ENCODE measurements around the gene SHOX.

The SHOX gene

DNA sequence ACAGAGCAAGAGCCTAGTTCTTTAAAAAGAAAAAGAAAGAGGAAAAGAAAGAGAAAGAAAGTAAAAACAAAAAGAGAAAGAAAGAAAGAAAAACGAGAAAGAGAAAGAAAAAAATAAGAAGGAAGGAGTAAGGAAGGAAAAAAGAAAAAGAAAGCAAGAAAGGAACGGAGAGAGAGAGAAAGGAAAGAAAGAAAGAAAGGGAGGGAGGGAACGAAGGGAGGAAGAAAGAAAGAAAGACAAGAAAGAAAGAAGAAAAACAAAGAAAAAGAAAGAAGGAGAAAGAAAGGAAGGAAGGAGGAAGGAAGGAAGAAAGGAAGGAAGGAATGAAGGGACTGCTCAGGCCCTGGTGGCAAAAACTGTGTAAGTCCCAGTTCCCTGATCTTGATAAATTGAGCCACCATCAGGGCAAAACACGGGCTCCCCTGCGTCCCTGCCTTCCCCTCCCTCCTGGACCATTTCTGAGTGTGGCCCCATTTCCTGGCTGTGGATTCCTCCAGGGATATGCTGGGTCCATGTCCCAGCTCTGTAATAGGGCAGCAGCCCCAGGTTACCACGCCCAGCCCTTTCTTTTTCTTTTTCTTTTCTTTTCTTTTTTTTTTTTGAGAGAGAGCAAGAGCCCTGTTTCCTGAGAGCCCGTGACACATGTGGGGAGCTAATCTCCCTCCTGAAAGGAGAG lies 44.8 kb downstream of the SHOX start:
- no peak for DNase-seq

DNA sequence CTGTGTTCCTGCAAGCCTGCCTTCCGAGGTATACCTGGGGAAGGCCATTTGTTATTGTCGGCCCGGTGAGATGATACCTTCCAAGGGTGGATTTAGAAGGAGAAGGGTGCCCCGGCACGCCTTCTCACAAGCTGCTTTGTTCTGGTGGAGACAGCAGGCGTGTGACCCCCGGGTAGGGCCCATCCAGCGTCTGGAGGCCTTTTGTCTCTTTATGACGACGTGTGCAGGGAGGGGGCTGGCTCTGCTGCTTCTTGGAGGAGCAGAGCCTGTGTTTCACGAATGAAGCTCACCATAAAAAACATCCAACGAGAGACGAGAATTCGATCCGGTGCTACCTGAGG lies 45.3 kb downstream of the SHOX start:
- no peak for DNase-seq

DNA sequence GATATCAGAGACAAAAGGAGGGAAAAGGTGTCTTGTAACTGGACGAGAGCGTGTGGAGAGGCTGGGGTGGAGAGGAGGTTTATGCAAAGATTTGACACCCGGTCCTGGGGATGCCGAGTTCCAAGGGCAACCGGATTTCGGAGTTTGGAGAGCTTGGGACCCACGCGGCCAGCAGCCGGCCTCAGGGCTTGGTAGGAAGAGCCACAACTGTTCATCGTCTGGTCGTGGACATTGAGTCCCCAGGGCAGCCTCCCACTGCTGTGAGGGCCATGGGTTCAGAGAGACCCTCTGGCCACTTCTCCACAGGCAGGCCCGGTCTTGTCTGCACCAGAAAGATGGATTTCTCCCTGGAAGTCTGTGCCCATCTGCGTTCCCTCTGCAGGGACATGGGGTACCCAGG lies 46.8 kb downstream of the SHOX start:
- no peak for DNase-seq

DNA sequence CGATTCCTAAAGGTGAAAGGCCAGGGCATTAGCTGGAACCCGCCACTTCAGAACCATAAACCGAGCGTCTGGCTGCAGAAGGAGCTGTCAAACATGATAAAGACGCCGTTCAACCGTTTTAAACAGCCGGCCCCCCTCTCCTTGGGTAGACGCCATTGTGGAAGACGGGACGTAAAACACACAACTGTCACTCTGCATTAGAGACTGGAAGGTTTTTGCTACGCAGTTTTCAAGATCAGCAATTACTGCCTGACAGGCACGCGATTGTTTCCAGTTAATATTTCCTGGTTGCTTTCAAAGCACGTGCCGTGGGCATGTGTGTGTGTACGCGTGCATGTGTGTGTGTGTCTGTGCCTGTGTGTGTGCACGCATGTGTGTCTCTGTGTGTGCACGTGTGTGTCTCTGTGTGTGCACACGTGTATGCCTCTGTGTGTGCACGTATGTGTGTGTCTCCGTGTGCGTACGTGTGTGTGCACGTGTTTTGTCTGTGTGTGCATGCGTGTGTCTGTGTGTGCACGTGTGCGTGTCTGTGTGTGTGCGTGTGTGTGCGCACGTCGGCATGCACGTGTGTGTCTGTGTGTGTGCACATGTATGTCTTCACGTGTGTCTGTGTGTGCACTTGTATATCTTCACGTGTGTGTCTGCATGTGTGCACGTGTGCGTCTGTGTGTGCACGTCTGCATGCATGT lies 48.8 kb downstream of the SHOX start:
- no peak for DNase-seq

DNA sequence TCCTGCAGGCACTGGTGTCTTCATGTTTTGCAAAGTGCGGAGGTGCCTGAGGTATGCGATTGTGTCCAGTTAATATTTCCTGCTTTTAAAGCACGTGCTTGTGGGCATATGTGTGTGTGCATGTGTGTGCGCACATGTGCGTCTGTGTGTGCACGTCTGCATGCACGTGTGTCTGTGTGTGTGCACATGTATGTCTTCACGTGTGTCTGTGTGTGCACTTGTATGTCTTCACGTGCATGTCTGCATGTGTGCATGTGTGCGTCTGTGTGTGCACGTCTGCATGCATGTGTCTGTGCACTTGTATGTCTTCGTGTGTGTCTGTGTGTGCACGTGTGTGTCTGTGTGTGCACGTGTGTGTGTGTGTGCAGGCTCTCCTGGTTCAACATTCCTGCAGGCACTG lies 49.5 kb downstream of the SHOX start:
- no peak for DNase-seq

DNA sequence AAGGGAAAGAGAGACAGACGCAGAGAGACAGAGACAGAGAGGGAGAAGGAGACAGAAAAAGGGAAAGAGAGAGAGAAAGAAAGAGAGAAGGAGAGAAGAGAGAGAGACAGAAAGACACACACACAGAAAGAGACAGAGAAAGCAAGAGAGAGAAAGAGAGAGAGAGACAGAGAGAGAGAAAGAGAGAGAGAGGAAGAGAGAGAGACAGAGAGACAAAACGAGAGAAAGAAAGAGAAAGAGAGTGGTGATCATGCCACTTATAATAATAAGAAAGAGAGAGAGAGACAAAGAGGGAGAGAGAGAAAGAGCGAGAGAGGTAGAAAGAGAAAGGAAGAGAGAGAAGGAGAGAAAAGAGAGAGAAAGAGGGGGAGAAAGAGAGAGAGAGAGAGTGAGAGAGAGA lies 51.4 kb downstream of the SHOX start:
- no peak for DNase-seq

DNA sequence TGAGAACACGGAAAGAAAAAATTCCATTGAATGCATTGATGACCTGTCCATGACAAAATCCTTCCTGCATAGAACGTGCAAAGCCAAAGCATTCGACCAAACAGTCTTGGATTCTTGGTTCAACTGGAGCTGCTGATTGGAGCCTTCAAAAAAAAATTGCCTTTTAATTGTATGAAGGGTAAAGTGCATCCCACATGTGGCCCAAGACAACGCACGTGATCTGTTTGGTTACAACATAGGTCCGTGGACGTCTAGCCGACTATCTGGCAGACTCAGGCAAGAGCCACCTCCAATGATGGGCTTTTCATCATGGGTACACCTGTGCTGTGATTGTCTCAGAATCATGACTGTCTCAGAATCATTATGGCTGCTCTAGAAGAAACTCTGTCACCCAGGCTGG lies 52.3 kb downstream of the SHOX start:
- no peak for DNase-seq

DNA sequence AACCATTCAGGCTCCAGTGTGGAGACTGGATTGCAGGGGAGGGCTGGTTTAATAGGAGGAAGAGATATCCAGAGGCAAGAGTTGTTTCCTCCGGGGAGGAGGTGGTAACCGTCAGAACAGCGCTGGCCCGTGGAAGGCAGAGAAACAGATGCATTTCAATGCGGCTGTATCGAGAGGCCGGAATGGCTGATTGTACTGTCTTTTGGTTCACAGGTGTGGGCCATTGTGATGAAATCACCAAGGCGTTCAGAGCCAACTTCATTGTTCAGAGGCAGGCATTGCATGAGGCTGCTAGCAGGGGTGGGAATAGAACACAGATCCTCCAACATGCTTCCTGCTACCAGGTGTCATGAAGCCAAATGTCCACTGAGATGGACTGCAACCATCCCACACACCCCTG lies 53.0 kb downstream of the SHOX start:
- DNase-seq, result no peak

DNA sequence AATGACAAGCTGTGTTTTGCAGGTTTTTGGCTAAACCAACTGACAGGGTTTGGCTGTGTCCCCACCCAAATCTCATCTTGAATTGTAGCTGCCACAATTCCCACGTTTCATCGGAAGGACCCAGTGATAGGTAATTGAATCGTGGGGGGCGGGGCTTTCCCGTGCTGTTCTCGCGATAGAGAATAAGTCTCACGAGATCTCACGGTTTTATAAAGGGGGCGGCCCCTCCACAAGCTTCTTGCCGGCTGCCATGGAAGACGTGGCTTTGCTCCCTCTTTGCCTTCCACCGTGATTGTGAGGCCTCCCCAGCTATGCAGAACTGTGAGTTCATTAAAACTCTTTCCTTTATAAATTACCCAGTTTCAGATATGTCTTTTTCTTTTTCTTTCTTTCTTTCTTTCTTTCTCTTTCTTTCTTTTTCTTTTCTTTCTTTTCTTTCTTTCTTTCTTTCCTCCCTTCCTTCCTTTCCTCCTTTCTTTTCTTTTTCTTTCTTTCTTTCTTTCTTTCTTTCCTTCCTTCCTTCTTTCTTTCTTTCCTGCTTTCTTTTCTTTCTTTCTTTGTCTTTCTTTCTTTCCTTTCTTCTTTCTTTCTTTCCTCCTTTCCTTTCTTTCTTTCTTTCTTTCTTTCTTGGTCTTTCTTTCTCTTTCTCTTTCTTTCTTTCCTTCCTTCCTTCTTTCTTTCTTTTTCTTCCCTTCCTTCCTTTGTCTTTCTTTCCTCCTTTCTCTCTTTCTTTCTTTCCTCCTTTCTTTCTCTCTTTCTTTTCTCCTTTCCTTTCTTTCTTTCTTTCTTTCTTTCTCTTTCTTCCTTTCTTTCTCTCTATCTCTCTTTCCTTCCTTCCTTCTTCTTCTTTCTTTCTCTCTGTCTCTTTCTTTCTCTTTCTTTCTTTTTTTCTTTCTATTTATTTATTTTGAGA lies 54.8 kb downstream of the SHOX start:
- no peak for DNase-seq

DNA sequence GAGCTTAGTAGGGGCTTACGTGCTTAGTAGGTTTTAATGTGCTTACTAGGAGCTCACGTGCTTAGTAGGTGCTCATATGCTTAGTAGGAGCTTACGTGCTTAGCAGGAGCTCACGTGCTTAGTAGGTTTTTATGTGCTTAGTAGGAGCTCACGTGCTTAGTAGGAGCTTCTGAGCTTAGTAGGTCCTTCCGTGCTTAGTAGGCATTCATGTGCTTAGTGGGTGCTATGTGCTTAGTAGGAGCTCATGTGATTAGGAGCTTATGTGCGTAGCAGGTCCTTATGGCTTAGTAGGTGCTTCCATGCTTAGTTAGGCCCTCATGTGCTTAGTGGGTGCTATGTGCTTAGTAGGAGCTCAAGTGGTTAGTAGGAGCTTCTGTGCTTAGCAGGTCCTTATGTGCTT lies 59.4 kb downstream of the SHOX start:
- DNase-seq, result no peak

DNA sequence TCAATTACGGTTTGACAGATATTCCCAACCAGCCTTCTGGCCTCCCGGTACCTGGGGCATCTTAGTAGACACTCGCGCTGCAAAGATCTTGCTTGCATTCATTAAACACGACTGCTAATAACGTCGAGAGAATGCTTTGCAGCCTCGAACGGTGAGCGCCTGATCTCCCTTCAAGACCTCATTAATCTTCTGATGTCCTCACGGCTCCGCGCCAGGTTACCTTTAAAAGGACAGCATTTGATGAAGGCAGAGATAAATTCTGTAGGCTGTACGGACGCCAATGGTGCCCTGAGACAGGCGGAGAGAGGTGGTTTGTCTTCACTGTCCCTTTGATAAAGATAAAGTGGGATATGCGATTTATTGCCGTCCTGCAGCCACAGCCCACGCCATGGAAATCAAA lies 64.2 kb downstream of the SHOX start:
- no peak for DNase-seq

DNA sequence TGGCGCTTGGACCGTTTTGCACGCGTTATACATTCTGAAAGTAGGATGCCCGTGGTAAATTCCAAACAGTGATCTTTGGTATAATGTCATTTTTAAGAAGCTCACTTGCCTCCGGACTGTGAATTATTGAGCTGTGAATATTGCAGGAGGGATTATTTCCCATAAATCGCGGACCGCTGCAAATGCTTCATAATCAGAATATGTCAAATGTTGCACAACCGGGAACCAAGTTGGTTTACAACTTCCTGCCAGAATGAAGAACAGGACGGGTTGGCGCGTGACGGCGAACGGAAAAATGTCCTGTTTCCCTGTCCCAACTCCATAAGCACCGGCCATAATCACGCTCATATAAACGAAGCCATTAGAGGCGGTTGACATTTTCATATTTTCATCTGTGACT lies 67.6 kb downstream of the SHOX start:
- DNase-seq, result no peak

DNA sequence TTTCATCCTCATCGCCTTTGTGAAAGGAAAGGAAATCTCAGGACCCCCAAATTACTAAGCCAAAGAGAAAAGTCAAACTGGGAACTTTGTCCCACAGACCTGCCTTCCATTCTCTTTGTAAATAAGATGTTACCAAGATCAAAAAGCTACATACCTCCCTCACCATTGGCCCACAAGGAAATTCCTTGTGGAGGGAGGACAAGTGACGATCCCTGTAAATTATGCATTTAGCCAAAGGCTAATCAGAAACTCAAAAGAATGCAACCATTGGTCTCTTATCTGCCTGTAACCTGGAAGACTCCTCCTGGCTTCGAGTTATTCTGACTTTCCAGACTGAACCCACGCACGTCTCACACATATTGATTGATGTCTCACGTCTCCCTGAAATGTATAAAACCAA lies 70.3 kb downstream of the SHOX start:
- DNase-seq, result no peak

DNA sequence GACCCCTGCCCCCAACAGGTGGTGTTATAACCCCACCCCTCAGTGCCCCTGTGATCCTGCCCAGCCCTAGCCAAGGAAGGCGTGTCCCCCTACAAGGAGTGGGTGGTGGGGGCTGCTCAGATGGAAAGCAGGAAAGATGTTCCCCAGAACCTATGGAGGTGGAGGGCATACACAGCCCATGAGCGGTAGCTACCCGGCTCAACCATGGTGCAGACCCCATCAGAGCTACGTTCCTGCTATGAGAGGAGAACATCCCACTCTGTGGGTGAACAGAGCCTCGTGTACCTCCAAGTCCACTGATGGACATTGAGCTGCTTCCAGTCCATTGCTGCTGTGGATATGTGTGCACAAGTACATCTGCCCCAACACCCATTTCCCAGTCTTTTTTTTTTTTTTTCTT lies 71.1 kb downstream of the SHOX start:
- DNase-seq, result no peak

DNA sequence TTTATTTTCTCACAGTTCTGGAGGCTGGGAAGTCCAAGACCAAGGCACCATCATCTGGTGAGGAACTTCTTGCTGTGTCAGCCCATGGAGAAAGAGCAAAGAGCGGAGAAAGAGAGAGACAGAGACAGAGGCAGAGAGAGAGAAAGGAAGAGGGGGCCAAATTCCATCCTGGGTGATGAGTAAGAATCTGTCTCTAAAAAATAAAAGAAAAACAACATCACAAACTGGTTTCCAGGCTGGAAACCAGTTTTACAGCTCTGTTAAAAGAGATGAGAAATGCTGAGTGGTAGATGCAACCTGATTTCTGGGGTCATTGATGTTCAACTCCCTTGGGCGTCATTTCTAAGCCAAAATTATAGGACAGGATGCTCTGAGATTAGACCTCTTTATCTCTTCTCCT lies 72.9 kb downstream of the SHOX start:
- no peak for DNase-seq

DNA sequence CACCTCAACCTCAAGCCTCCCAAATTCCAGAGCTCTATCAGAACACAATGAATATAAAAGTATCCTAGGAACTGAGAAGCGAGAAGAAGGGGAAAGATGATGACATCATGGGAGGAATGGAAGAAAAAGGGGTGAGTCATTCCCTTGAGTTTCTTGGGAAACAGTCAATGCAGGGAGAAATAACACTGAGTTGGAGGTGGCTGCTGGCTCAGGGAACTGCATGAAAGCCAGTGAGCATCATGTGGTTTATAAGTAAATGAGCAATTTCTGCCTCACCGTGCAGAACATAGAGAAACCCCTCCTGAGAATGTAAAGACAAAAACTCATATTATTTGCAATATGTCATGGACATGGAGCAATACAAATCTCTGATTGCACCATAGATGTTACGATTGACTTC lies 73.3 kb downstream of the SHOX start:
- no peak for DNase-seq
